Right ventricle myocardium superior (tissue), 1 donor: ENCODE measurements around the gene CISD1. TPM values are rescaled to one million over a fixed set of nuclear protein-coding genes. Genes with fewer than 3 reads are reported as not detected.
"Not testable (repeated sequence)": the region's sequence is repeated elsewhere in the genome, so short reads cannot be mapped to it uniquely, and the experiment has no call there.

ENCODE experiments used
- ATAC-seq: fragments of 200-7000 bp; cut with Tn5 transposase; one replicate; pipeline ENCODE4 v1.9.1; 2020; ENCODE audit warnings: mild to moderate bottlenecking; ENCODE audit not compliant: poor library complexity
- DNase-seq: peaks from one replicate; pipeline ENCODE4 v3.0.0-alpha.2; 2020
- intact Hi-C: fragments of 100-400 bp; cut with DNase I; formaldehyde crosslinking; loops from one replicate; pipeline ENCODE4 v1.11.2; 2022
- long read RNA-seq: library from polyadenylated mRNA; unstranded; transcript quantifications from one replicate; pipeline ENCODE4 v2.0.0, GENCODE V29; 2021
- total RNA-seq: library from RNA; stranded (reverse); fragmentation: NEBNext Ultra II Directional; extraction: Animal tissue kit (Norgen Biotek cat#: 25700); gene quantifications from one replicate; pipeline ENCODE4 v1.2.1, GENCODE V29; 2021
- donor health status: DM: no; HTN: yes; CAD: no; lungs with severe emphysema.

Gene CISD1
- 182 TPM for total RNA-seq
- long read RNA-seq, transcript CISD1-201 (3 exons, 2,479 nt): major isoform, 131 of 133 reads
- long read RNA-seq, partial matches to known transcripts: 1 of 133 reads
- long read RNA-seq, other reads (novel, unspliced or antisense): 1 of 133 reads

GRCh38 chr10:58268946-58269781 is at the start of gene CISD1:
CISD1 (plus strand) TSS chr10:58269162; CDS start chr10:58269274, 112 bp downstream.
- ATAC-seq (peak; percentile 90), DNase-seq (peak; percentile 99)
- intact Hi-C loops: no loop called here

DNA sequence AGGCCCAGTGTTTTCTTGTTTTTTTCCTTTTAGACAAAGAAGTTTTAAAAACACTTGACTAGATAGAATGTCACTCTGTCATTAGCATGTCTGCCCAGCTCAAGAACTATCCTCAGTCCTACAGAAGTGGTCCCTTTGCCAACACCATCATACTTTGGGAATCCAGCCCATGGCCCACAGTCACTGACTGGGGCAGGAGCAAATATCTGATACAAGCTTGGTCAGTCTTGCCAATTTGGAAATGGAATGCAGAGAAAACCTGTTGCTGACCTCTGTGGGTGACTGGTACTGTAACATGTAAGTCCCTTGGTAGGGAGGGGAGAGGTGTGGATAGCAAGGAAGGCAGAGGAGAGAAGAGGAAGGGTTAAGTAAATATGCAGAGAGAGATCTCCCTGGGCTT is 49.1 kb upstream of the CISD1 start:
- peak; percentile 48 for ATAC-seq
- no peak for DNase-seq
- intact Hi-C loops: no loop called here

DNA sequence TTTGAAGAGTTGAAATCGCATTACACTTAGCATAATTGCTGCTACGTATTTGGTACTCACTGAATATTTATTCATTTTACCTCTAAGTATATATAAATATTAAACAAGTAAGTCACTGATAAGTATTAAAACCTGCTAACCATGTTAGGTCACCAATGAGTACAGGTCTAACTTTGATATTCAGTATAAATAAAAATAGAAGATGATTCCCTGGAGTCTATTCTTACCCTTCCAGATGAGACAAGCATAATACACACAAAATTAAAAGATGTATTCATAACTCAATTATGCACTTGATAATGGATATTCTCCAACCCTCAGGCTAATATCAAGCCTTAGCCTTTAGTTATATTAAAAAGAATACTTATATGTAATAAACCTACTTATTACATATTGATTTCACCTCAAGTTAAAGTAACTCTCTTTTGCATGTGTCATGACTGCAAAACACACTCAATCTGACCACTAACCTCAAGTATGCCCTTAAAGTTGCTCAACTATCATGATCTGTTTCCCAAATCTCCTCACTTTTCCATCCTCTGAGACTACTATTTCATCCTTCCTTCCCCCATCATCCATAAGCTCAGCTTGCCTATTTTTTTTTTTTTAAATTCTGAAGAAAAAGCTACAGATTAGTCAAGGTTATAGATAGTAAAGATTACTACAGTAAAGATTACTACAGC is 48.1 kb upstream of the CISD1 start:
- intact Hi-C loops: no loop called here
- no peak for DNase-seq
- no peak for ATAC-seq

DNA sequence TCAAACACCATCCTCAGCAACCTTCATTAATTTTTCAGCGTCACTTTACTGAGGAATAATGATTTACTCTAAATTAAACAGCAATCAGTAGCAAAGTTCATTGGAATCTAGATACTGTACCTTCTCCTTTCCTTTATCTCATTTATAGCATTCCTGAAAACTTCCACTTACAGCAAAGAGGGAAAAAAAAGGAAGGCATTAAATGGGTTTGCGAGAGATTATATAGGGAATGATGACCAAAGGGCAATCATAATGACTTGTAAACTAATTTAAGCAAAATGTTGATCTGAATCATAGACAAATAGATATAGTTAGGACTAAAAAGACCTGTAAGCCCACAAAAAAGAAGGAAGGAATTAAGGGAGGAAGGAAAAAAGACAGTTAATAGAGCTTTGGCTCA is 43.3 kb upstream of the CISD1 start:
- intact Hi-C loops: no loop called here
- no peak for DNase-seq
- ATAC-seq: no peak

- intact Hi-C loops, ATAC-seq, DNase-seq: not testable (repeated sequence)
Observed at GRCh38 chr10:58229856-58230255, 39.1 kb upstream of the CISD1 start.

- ATAC-seq (no peak), DNase-seq (no peak)
- intact Hi-C loops: no loop called here
Observed at GRCh38 chr10:58237014-58237834, 31.7 kb upstream of the CISD1 start.

DNA sequence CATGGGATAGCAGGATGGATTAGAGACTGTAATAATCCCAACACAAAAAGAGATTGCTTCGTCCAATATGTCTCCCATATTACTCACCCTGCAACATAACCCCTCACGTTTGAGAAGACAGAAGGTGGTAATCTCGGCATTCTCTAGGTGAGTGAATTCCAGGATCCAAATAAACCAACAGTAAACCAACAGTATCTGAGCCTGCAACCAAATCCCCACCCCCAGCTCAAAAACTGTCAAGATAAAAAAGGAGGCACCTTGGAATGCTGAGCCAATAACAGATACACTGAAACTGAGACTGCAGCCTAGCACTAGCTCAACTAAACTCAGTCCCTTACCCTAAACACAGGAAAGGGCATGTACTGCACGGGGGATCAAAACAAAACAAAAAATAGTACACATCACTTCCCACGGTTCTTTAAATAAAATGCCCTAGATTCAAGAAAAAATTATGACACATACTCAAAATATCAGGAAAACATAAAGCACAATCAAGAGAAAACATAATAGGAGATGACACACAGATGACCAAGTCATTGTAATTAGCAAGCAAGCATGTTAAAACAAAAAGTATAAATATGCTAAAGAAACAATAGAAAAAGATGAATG is 29.3 kb upstream of the CISD1 start:
- no peak for DNase-seq
- intact Hi-C loops: no loop called here
- no peak for ATAC-seq

DNA sequence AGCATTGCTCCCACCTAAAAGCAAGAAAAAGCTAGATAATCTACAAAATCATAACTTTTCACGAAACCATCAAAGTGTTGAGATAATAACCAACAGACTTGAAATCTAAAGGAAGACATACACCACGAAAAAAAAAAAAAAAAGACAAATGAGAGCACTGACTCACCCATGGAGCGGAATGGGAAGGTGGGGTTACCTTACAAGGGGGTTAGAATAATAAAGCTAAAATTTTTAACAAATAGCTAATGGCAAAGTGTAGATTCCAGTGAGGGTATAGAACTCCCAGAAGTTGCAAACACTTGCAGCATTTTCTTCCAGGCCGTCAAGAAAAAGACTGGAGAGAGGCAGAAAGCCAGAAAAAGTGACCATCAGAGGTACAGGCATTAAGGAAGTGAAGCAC is 28.4 kb upstream of the CISD1 start:
- intact Hi-C loops: no loop called here
- DNase-seq (no peak), ATAC-seq (no peak)

GRCh38 chr10:58241346-58241745 is 27.6 kb upstream of the CISD1 start:
- ATAC-seq (no peak), DNase-seq (no peak)
- intact Hi-C loops: no loop called here

- ATAC-seq: no peak
- intact Hi-C loops: no loop called here
- DNase-seq: no peak
Observed at GRCh38 chr10:58243269-58243668, 25.7 kb upstream of the CISD1 start.

- intact Hi-C loops, DNase-seq, ATAC-seq: not testable (repeated sequence)
Observed at GRCh38 chr10:58243801-58244200, 25.2 kb upstream of the CISD1 start.

- DNase-seq, intact Hi-C loops, ATAC-seq: not testable (repeated sequence)
Observed at GRCh38 chr10:58244242-58244641, 24.7 kb upstream of the CISD1 start.

- intact Hi-C loops: not testable (repeated sequence)
Observed at GRCh38 chr10:58244666-58245065, 24.3 kb upstream of the CISD1 start.

DNA sequence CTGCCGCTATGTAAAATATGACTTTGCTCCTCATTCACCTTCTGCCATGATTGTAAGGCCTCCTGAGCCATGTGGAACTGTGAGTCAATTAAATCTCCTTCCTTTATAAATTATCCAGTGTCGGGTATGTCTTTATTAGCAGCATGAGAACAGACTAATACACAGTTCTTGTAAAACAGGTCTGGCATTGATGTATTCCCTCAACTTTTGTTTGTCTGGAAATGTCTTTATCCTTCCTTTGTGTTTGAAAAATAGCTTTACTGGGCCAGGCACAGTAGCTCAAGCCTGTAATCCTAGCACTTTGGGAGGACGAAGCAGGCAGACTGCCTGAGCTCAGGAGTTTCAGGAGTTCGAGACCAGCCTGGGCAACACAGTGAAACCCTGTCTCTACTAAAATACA is 15.8 kb upstream of the CISD1 start:
- intact Hi-C loops: no loop called here
- DNase-seq: no peak
- ATAC-seq: no peak

More at GRCh38 chr10:58244666-58245065, 24.3 kb upstream of the CISD1 start:
- DNase-seq, ATAC-seq: not testable (repeated sequence)

- no peak for ATAC-seq
- intact Hi-C loops: no loop called here
- no peak for DNase-seq
Observed at GRCh38 chr10:58254644-58255043, 14.3 kb upstream of the CISD1 start.

DNA sequence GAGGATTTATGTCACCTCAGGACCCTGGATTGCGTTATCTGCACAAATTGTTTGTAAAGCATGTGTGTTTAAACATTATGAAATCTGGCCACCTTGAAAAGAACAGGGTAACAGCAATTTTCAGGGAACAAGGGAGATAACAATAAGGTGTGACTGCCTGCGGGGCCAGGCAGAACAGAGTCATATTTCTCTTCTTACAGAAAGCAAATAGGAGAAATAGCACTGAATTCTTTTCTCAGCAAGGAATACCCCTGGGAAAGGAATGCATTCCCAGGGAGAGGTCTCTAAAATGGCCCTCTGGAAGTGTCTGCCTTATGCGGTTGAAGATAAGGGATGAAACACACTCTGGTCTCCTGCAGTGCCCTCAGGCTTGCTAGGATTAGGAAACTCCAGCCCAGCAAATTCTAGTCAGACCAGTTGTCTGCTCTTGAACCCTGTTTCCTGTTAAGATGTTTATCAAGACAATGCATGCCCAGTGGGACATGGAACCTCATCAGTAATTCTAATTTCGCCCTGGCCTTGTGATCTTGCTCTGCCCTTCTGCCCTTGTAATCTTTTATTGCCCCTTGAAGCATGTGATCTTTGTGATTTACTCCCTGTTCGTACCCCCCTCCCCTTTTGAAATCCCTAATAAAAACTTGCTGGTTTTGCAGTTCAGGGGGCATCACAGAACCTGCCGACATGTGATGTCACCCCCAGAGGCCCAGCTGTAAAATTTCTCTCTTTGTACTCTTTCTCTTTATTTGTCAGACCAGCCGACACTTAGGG is 12.8 kb upstream of the CISD1 start:
- intact Hi-C loops, DNase-seq, ATAC-seq: not testable (repeated sequence)

GRCh38 chr10:58258977-58259692 is 9.8 kb upstream of the CISD1 start:
- DNase-seq: no peak
- ATAC-seq: no peak
- intact Hi-C loops: no loop called here
